ENCODE results near the gene RHOH.

DNA sequence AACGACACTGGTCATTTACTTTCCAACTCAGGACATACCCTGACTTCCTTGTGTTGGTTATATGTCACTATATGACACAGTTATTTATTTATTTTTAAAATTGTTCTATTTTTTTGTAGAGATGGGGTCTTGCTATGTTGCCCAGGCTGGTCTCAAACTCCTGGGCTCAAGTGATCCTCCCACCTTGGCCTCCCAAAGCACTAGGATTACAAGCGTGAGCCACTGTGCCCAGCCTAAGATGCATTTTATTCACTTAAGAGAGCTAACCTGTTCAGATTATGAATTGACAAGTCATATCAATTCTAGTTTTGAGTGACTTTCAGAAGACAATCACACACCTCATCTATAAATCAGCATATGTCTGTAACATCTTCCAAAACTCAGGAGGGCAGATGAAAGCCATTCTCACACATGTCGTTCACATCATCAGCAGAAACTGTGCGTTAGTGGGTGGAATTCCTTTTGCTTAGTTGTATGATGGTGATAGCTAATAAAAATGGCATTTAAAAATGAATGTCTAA lies 9.4 kb upstream of the RHOH start:
- no peak for TF ChIP-seq CTBP1 (IDR thresholded peaks at IDR 0.05; ENCODE audit: borderline replicate concordance)
- no peak for TF ChIP-seq PKNOX1 (IDR thresholded peaks at IDR 0.05)
- TF ChIP-seq FOXK2 (IDR thresholded peaks at IDR 0.05) = no peak
- TF ChIP-seq SUZ12 (IDR thresholded peaks at IDR 0.05) = no peak
- no peak for TF ChIP-seq L3MBTL2 (conservative IDR thresholded peaks at IDR 0.05)
- TF ChIP-seq HDGF (IDR thresholded peaks at IDR 0.05; ENCODE audit: borderline replicate concordance) = no peak
- TF ChIP-seq TARDBP (IDR thresholded peaks at IDR 0.05) = no peak
- TF ChIP-seq ELF4 (IDR thresholded peaks at IDR 0.05) = no peak
- no peak for TF ChIP-seq FOXM1 (IDR thresholded peaks at IDR 0.05; ENCODE audit: borderline replicate concordance)
- no peak for TF ChIP-seq SP1 (IDR thresholded peaks at IDR 0.05)
- TF ChIP-seq ARNT (IDR thresholded peaks at IDR 0.05) = no peak

Measured in HEK293T (cell line).